HG02840 (cell line): ENCODE measurements around the gene RNF115.

Experiments used
- ATAC-seq: cut with Tn5 transposase; IDR thresholded peaks from one replicate; pipeline ENCODE4 v1.9.1; 2021; ENCODE audit warnings: mild to moderate bottlenecking, moderate library complexity, moderate number of reproducible peaks; ENCODE audit not compliant: unreplicated experiment, low FRiP score

The RNF115 gene

GRCh38 chr1:145707183-145707867 is 116.6 kb downstream of the RNF115 start, which contains the start of gene PDZK1:
PDZK1 (minus strand) TSS chr1:145707368; CDS start chr1:145688021, 19,347 bp downstream.
- no peak for ATAC-seq

GRCh38 chr1:145706086-145706664 is 117.7 kb downstream of the RNF115 start:
- ATAC-seq, result no peak

- no peak for ATAC-seq
Observed at GRCh38 chr1:145705622-145706021, 118.3 kb downstream of the RNF115 start.

GRCh38 chr1:145702826-145703225 is 121.1 kb downstream of the RNF115 start:
- ATAC-seq, result no peak

DNA sequence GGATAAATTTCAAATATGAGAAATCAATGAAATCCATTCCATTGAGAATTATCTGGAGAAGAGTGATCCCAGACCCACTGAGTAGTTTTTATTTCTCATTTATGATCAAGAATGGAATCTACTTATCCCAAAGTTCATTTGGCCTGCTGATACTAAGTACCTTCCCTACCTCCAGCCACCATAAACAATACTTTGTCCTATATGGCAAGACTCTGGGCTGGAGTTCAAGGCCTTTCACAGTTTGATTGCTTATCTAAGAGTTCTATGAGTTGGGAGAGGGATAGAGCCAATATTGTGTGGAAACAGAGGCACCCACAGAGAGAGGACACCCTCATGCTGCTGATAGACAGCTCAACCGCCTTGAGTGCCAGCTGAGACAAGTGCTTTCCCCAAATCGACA is 121.8 kb downstream of the RNF115 start:
- ATAC-seq, result no peak

- ATAC-seq, result no peak
Observed at GRCh38 chr1:145701306-145701862, 122.5 kb downstream of the RNF115 start.

DNA sequence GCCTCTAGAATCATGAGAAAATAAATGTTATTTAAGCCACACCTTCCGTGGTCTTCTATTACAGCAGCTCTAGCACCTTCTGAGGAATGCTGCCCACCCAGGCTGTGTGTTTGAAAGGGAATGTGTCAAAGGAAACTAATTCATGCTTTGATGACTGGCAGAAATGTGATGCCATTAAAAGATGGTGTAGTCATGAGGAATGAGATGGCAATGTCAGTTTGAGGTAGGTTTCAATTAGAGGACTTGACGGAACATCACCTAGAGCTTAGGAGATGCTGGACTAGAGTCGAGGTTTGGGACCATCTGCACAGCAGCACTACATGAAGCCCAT is 127.3 kb downstream of the RNF115 start:
- ATAC-seq, result no peak

DNA sequence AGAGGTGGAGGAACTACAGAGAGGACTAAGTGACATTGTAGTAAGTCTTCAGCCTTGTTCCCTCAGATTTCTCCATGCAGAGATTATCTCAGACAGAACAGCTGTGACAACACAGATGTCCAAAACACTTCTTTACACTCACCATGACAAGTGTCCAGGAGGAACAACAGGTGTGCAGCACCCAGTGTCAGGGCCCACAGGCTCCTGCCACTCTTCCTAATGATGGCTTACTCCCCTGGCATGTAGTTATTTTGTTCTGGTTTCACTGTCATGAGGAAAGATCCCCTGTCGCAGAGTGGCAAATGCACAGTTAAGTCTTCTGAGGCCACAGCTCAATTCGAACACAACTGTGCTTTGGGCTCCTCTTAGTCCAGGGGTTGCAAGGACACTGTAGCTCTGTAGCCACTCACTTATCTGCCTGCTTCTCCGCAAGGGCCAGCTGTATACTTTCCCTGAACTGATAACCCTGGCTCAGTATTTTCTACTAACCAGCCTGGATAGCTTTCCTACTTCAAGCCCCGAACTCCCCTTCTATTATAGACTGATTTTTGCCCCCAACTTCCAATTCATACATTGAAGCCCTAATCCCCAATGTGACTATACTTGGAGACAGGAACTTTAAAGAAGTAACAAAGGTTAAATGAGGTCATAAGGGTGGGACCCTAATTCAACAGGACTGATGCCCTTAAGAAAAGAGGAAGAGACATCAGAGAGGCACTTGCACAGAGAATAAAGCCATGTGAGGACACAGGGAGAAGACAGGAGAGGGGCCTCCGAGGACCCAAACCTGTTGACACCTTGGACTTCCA is 127.9 kb downstream of the RNF115 start:
- ATAC-seq, result no peak

- ATAC-seq, result no peak
Observed at GRCh38 chr1:145692785-145693443, 131.0 kb downstream of the RNF115 start.

DNA sequence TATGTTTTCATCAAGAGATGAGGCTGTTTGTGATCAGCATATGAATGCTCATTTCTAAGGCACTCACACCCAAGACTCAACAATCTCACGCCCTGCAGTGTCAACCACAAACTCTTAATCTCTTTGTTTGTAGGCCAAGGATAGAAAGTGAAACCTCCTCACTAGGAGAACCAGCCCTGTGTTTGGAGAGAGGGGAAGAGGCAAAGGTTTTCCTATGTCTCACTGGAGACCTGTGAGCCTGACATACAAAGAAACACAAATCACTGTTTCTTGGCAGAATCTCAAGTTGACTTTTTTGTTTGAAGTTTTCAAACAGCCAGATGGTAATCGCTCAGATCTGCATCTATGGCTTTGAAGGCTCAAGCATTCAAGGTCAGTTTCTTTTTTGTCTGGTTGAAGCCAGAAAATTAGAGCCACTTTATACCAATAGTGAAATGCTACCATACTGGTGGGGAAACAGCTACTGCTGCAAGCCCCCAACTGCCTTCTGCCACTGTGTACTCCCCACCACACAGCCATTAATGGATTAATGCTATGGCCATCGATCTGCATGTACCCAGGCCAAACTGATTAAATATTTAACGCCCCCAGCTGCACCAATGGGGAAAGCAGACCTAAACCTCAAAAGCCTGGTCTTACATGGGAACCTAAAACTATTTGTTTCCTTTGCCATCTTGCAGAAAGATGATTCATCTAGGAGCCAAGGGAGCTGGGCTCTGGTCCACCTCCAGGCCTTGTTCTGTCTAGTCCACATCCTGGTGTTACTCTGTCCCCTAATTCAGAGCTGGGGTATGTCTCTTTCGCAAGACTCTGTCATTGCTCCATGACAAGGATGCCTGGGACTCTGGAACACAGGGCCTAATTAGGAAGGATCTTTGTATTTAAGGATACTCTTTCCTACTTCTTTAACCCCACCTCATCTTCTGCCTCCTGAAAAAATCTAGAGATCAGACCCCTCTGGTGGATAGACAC is 133.0 kb downstream of the RNF115 start:
- ATAC-seq, result no peak

- no peak for ATAC-seq
Observed at GRCh38 chr1:145689922-145690321, 134.0 kb downstream of the RNF115 start.

- no peak for ATAC-seq
Observed at GRCh38 chr1:145688924-145689323, 135.0 kb downstream of the RNF115 start.
